Neural crest cell (in vitro differentiated cells): ENCODE results near the gene LUZP1. TPM values are rescaled to one million over a fixed set of nuclear protein-coding genes. Genes with fewer than 3 reads are reported as not detected.

Experiments
- DNase-seq: peaks from one replicate; pipeline ENCODE4 v3.0.0; 2021; ENCODE audit warnings: low read depth, mixed read lengths, low spot score
- H3K27ac Mint-ChIP-seq: one replicate; pipeline ENCODE4 v1.8.0; 2021; ENCODE audit warnings: mild to moderate bottlenecking, mixed read lengths; ENCODE audit not compliant: unreplicated experiment
- H3K27me3 Mint-ChIP-seq: 2 replicates; pipeline ENCODE4 v1.8.0; 2021; ENCODE audit warnings: low read depth, mild to moderate bottlenecking, mixed read lengths
- H3K36me3 Mint-ChIP-seq: 2 replicates; pipeline ENCODE4 v1.8.0; 2021; ENCODE audit warnings: low read depth, mild to moderate bottlenecking, mixed read lengths
- H3K4me1 Mint-ChIP-seq: 2 replicates; pipeline ENCODE4 v1.8.0; 2021; ENCODE audit warnings: mixed read lengths
- H3K4me3 Mint-ChIP-seq: one replicate; pipeline ENCODE4 v1.8.0; 2021; ENCODE audit warnings: mild to moderate bottlenecking, mixed read lengths
- H3K9me3 Mint-ChIP-seq: 2 replicates; pipeline ENCODE4 v1.8.0; 2021; ENCODE audit warnings: mixed read lengths
- total RNA-seq: library from RNA; stranded (reverse); gene quantifications from 2 replicates; pipeline ENCODE4 v1.2.1, GENCODE V29; 2021
- TF ChIP-seq, protein P1 (sequence below): fragments of 200-600 bp; sonication (generic); conservative IDR thresholded peaks from 2 replicates; pipeline ENCODE4 v1.5.0; 2021; ENCODE audit warnings: antibody characterized with exemption, mild to moderate bottlenecking

The LUZP1 gene
- total RNA-seq, 1 donor from 2014 or later, result 31.4 TPM

GRCh38 chr1:23125489-23125888 lies 43.2 kb downstream of the LUZP1 start:
- no peaks in the 10 kb centered on the region for H3K36me3 Mint-ChIP-seq
- DNase-seq, result no peak
- H3K4me3 Mint-ChIP-seq, result no peak overlapping the region
- H3K27me3 Mint-ChIP-seq, result no peaks in the 10 kb centered on the region
- no peaks in the 10 kb centered on the region for H3K9me3 Mint-ChIP-seq
- TF ChIP-seq, protein P1, sequence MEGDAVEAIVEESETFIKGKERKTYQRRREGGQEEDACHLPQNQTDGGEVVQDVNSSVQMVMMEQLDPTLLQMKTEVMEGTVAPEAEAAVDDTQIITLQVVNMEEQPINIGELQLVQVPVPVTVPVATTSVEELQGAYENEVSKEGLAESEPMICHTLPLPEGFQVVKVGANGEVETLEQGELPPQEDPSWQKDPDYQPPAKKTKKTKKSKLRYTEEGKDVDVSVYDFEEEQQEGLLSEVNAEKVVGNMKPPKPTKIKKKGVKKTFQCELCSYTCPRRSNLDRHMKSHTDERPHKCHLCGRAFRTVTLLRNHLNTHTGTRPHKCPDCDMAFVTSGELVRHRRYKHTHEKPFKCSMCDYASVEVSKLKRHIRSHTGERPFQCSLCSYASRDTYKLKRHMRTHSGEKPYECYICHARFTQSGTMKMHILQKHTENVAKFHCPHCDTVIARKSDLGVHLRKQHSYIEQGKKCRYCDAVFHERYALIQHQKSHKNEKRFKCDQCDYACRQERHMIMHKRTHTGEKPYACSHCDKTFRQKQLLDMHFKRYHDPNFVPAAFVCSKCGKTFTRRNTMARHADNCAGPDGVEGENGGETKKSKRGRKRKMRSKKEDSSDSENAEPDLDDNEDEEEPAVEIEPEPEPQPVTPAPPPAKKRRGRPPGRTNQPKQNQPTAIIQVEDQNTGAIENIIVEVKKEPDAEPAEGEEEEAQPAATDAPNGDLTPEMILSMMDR, result no peak
- H3K27ac Mint-ChIP-seq, result no peak overlapping the region
- peaks cover 27% of the 10 kb centered on the region for H3K4me1 Mint-ChIP-seq

- Mint-ChIP-seq H3K9me3 (no peaks in the 10 kb centered on the region), H3K27ac (no peak overlapping the region), H3K27me3 (no peaks in the 10 kb centered on the region), H3K4me1 (peaks cover 27% of the 10 kb centered on the region), H3K4me3 (no peak overlapping the region), H3K36me3 (no peaks in the 10 kb centered on the region)
- no peak for DNase-seq
- TF ChIP-seq, protein P1, result no peak
Observed at GRCh38 chr1:23124259-23125026, 44.2 kb downstream of the LUZP1 start.

DNA sequence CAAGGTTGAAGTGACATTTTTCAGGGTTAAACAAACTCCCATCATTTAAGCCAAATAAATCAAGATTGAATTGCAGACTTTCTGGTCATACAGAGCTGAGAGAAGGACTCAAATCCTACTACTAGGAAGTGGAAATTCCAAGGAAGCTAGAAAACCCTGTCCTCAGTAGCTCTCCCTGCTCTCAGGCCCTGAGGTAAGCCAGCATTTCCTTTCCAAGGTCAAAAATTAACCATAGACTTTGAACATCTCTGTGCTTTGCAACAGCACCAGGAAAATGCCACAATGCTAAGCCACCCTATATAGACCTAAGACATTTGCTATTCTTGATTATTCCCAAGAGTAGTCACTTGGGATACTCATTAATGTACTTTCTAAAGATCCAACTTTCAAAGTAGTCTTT lies 45.1 kb downstream of the LUZP1 start:
- no peaks in the 10 kb centered on the region for H3K9me3 Mint-ChIP-seq
- TF ChIP-seq, protein P1, result no peak
- no peak overlapping the region for H3K4me3 Mint-ChIP-seq
- no peaks in the 10 kb centered on the region for H3K27me3 Mint-ChIP-seq
- no peaks in the 10 kb centered on the region for H3K36me3 Mint-ChIP-seq
- DNase-seq, result no peak
- H3K4me1 Mint-ChIP-seq, result peaks cover 27% of the 10 kb centered on the region
- H3K27ac Mint-ChIP-seq, result no peak overlapping the region

- Mint-ChIP-seq H3K36me3 (no peaks in the 10 kb centered on the region), H3K27me3 (no peaks in the 10 kb centered on the region), H3K9me3 (no peaks in the 10 kb centered on the region), H3K4me1 (peaks cover 27% of the 10 kb centered on the region), H3K27ac (no peak overlapping the region), H3K4me3 (no peak overlapping the region)
- DNase-seq, result no peak
- TF ChIP-seq, protein P1, result no peak
Observed at GRCh38 chr1:23122796-23123195, 45.9 kb downstream of the LUZP1 start.

DNA sequence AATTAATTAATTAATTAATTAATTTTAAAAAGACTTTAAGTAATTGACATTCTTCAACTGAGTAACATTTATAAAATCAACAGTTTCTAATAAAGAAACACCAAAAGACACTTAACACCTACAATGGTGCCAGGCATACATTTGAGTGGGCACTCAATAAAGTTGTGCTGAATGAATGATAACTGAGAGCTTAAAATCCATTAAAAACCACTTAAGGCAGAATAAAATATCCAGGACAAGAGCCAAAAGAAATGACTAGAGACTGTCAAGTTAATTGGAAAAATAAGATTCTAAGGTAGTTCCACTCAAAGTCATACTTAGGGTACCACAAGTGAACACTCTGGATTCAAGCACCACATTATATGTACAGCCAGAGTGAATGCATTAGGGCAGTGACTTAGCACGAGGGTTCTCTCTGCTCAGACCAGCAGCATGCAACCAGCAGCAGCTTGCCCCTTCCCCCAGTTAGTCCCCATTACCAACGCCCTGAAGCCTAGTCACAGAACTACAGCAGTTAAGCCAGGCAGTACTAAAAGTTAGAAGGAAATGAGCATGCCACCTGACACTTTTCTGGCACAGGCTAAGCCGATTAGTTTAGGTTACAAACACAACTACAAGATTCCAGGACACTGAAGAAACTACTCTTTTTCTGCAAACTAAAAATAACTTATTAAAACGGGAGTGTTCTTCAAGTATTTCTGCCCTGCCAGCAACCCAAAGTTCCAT lies 46.5 kb downstream of the LUZP1 start:
- peaks cover 28% of the 10 kb centered on the region for H3K4me1 Mint-ChIP-seq
- no peak overlapping the region for H3K4me3 Mint-ChIP-seq
- H3K9me3 Mint-ChIP-seq, result no peaks in the 10 kb centered on the region
- no peak overlapping the region for H3K27ac Mint-ChIP-seq
- TF ChIP-seq, protein P1, result no peak
- no peaks in the 10 kb centered on the region for H3K36me3 Mint-ChIP-seq
- H3K27me3 Mint-ChIP-seq, result no peaks in the 10 kb centered on the region
- no peak for DNase-seq
